CD14-positive monocyte (primary cell): ENCODE results near the gene RBM10. TPM values are rescaled to one million over a fixed set of nuclear protein-coding genes. Genes with fewer than 3 reads are reported as not detected.

Source experiments
- DNase-seq, 3 donors: peaks; one replicate each; pipeline ENCODE4 v3.0.0-alpha.2; 2011 to 2022
- H2AFZ ChIP-seq: 2 replicates; pipeline ENCODE4 v1.6.0; 2012; ENCODE audit warnings: mild to moderate bottlenecking, low read depth, low read length, inconsistent platforms; ENCODE audit not compliant: insufficient read depth, poor library complexity, severe bottlenecking
- H3K27ac ChIP-seq, 2 donors: 1 replicate in 1 of 2; 2 replicates in 1 of 2; pipeline ENCODE4 v1.5.1; 2012 to 2013; ENCODE audit warnings: low read length in 2 of 2, control low read depth in 1 of 2, inconsistent platforms in 1 of 2, low read depth in 1 of 2, mild to moderate bottlenecking in 1 of 2
- H3K27me3 ChIP-seq, 2 donors: one replicate each; pipeline versions ENCODE4 v1.6.0 to v1.6.1; 2011 to 2013; ENCODE audit warnings: low read length in 2 of 2; ENCODE audit not compliant: control insufficient read depth in 2 of 2, insufficient read depth in 2 of 2
- H3K36me3 ChIP-seq, 2 donors: replicated peaks in 1 of 2; 1 replicate in 1 of 2; 2 replicates in 1 of 2; pipeline versions ENCODE4 v1.5.1 to v1.6.1; 2012 to 2013; ENCODE audit warnings: low read length in 2 of 2, control low read depth in 1 of 2, inconsistent platforms in 1 of 2, mild to moderate bottlenecking in 1 of 2; ENCODE audit not compliant: insufficient read depth in 2 of 2, control insufficient read depth in 1 of 2
- H3K4me1 ChIP-seq, 2 donors: 1 replicate in 1 of 2; 2 replicates in 1 of 2; pipeline versions ENCODE4 v1.5.1 to v1.6.1; 2012 to 2013; ENCODE audit warnings: low read length in 2 of 2, control low read depth in 1 of 2, inconsistent platforms in 1 of 2, mild to moderate bottlenecking in 1 of 2, moderate library complexity in 1 of 2; ENCODE audit not compliant: insufficient read depth in 2 of 2, control insufficient read depth in 1 of 2
- H3K4me2 ChIP-seq: replicated peaks from 2 replicates; pipeline ENCODE3; 2012; ENCODE audit warnings: low read length, moderate library complexity, mild to moderate bottlenecking; ENCODE audit not compliant: poor library complexity, severe bottlenecking; ENCODE audit errors: extremely low read depth
- H3K4me3 ChIP-seq, 3 experiments: fragments of 200-600 bp in 1 of 3; sonication (generic) in 1 of 3; replicated peaks in 1 of 3; 1 replicate in 2 of 3; 2 replicates in 1 of 3; pipeline ENCODE4 v1.5.1; 2011 to 2013; ENCODE audit warnings: low read length in 3 of 3, mild to moderate bottlenecking in 3 of 3, control low read depth in 2 of 3, low read depth in 2 of 3, inconsistent platforms in 1 of 3, moderate library complexity in 1 of 3
- H3K79me2 ChIP-seq: 2 replicates; pipeline ENCODE4 v1.6.0; 2012; ENCODE audit warnings: mild to moderate bottlenecking, control low read depth, inconsistent platforms, low read length, moderate library complexity; ENCODE audit not compliant: insufficient read depth
- H3K9ac ChIP-seq: 2 replicates; pipeline ENCODE4 v1.6.0; 2017; ENCODE audit warnings: low read length, mild to moderate bottlenecking; ENCODE audit not compliant: insufficient read depth, poor library complexity, severe bottlenecking
- H3K9me3 ChIP-seq, 2 donors: replicated peaks in 1 of 2; 1 replicate in 1 of 2; 2 replicates in 1 of 2; pipeline versions ENCODE4 v1.5.1 to v1.6.1; 2012 to 2013; ENCODE audit warnings: low read length in 2 of 2, control low read depth in 1 of 2; ENCODE audit not compliant: control insufficient read depth in 1 of 2, insufficient read depth in 1 of 2
- H4K20me1 ChIP-seq: 2 replicates; pipeline ENCODE4 v1.6.0; 2012; ENCODE audit warnings: mild to moderate bottlenecking, low read length, control low read depth, moderate library complexity; ENCODE audit not compliant: insufficient read depth
- H3K27ac Mint-ChIP-seq, 7 donors: one replicate each; pipeline ENCODE4 v1.8.0; 2020; ENCODE audit warnings: mild to moderate bottlenecking in 7 of 7, mixed read lengths in 7 of 7, moderate library complexity in 6 of 7, inconsistent platforms in 2 of 7
- H3K27me3 Mint-ChIP-seq, 3 donors: one replicate each; pipeline ENCODE4 v1.8.0; 2021 to 2022; ENCODE audit warnings: low read depth in 3 of 3, mild to moderate bottlenecking in 3 of 3, mixed read lengths in 3 of 3, moderate library complexity in 3 of 3, inconsistent platforms in 1 of 3
- H3K36me3 Mint-ChIP-seq, 2 donors: one replicate each; pipeline ENCODE4 v1.8.0; 2020; ENCODE audit warnings: mixed read lengths in 2 of 2, inconsistent platforms in 1 of 2, mild to moderate bottlenecking in 1 of 2
- H3K4me1 Mint-ChIP-seq: one replicate; pipeline ENCODE4 v1.8.0; 2020; ENCODE audit warnings: mild to moderate bottlenecking, mixed read lengths
- H3K4me3 Mint-ChIP-seq, 2 donors: one replicate each; pipeline ENCODE4 v1.8.0; 2020; ENCODE audit warnings: mild to moderate bottlenecking in 2 of 2, mixed read lengths in 2 of 2, moderate library complexity in 1 of 2
- H3K9me3 Mint-ChIP-seq, 7 donors: one replicate each; pipeline ENCODE4 v1.8.0; 2020 to 2022; ENCODE audit warnings: mixed read lengths in 7 of 7, mild to moderate bottlenecking in 6 of 7, moderate library complexity in 6 of 7, inconsistent platforms in 2 of 7
- CTCF ChIP-seq: fragments of 200-600 bp; IDR thresholded peaks from one replicate; pipeline ENCODE4 v1.8.0; 2022; ENCODE audit warnings: antibody characterized with exemption, mild to moderate bottlenecking
- WGBS: methylation state at CpG from one replicate; pipeline ENCODE4 v1.1.5; 2013; ENCODE audit warnings: missing lambda C conversion rate; ENCODE audit not compliant: insufficient coverage; 5-methylcytosine and 5-hydroxymethylcytosine counted together
- intact Hi-C, 2 donors: fragments of 100-400 bp; cut with micrococcal nuclease; formaldehyde crosslinking; loops; one replicate each; pipeline versions ENCODE4 v1.15.0 to v1.15.1; 2023
- polyA plus RNA-seq, 3 donors: library from polyadenylated mRNA; depleted of rRNA in 1 of 3; unstranded in 2 of 3; stranded (reverse) in 1 of 3; fragments of 300-500 nt in 2 of 3; fragments of >200 nt in 1 of 3; fragmentation: Illumina TruSeq in 2 of 3; gene quantifications; 1 replicate in 2 of 3; 2 replicates in 1 of 3; pipeline ENCODE4 v1.2.3, GENCODE V29; 2012 to 2021

RBM10 gene
- polyA plus RNA-seq, 3 donors = 7.3 to 29.4 (median 14.0) TPM

GRCh38 chrX:47224896-47225290 is 79.9 kb downstream of the RBM10 start:
- intact Hi-C loops = no loop called here
- no CpG with 5 or more reads among the region's 4 CpGs for WGBS
- H2AFZ ChIP-seq = no peak overlapping the region
- H3K4me2 ChIP-seq = no peak overlapping the region
- peaks cover 46 to 68% of the 10 kb centered on the region in 2 donors for H3K36me3 ChIP-seq
- H3K27ac ChIP-seq = no peak overlapping the region
- peak overlapping the region in 2 of 7 donors; percentile 4 to 66 for H3K27ac Mint-ChIP-seq
- no peak overlapping the region for H3K4me3 ChIP-seq
- H4K20me1 ChIP-seq = peaks cover 45% of the 10 kb centered on the region
- no peak overlapping the region for H3K9ac ChIP-seq
- H3K27me3 ChIP-seq = no peaks in the 10 kb centered on the region
- peaks cover 0 to 37% (median 0%) of the 10 kb centered on the region in 3 donors for H3K27me3 Mint-ChIP-seq
- peaks cover 24% of the 10 kb centered on the region for H3K79me2 ChIP-seq
- peaks cover 12 to 14% of the 10 kb centered on the region in 2 donors for H3K4me1 ChIP-seq
- peaks cover 53 to 76% of the 10 kb centered on the region in 2 donors for H3K36me3 Mint-ChIP-seq
- peaks cover 22% of the 10 kb centered on the region for H3K4me1 Mint-ChIP-seq
- H3K9me3 ChIP-seq = no peaks in the 10 kb centered on the region
- DNase-seq = no peak
- H3K4me3 Mint-ChIP-seq = no peak overlapping the region
- peaks cover 0 to 10% (median 0%) of the 10 kb centered on the region in 7 donors for H3K9me3 Mint-ChIP-seq
- TF ChIP-seq CTCF = no peak

- Histone ChIP-seq H3K4me1 (peaks cover 4 to 6% of the 10 kb centered on the region in 2 donors), H3K9ac (no peak overlapping the region), H3K27me3 (peaks cover 0 to 3% of the 10 kb centered on the region in 2 donors), H3K4me2 (no peak overlapping the region), H4K20me1 (peaks cover 33% of the 10 kb centered on the region), H3K36me3 (peaks cover 46 to 68% of the 10 kb centered on the region in 2 donors), H3K27ac (no peak overlapping the region), H3K79me2 (peaks cover 12% of the 10 kb centered on the region), H3K9me3 (no peaks in the 10 kb centered on the region), H2AFZ (no peak overlapping the region), H3K4me3 (no peak overlapping the region)
- H3K9me3 Mint-ChIP-seq = peaks cover 0 to 9% (median 0%) of the 10 kb centered on the region in 7 donors
- H3K27ac Mint-ChIP-seq = peak overlapping the region in 4 of 7 donors; percentile 1 to 69 (median 56)
- peaks cover 0 to 39% (median 0%) of the 10 kb centered on the region in 3 donors for H3K27me3 Mint-ChIP-seq
- no peak for TF ChIP-seq CTCF
- H3K36me3 Mint-ChIP-seq = peaks cover 47 to 83% of the 10 kb centered on the region in 2 donors
- intact Hi-C loops = no loop called here
- no peak for DNase-seq
- WGBS = 95% methylated on average over 4 of the region's 6 CpGs
- peaks cover 11% of the 10 kb centered on the region for H3K4me1 Mint-ChIP-seq
- no peak overlapping the region for H3K4me3 Mint-ChIP-seq
Measured at GRCh38 chrX:47226071-47226470, 81.0 kb downstream of the RBM10 start.
